Measurements from ENCODE around the gene SCO1. TPM values are rescaled to one million over a fixed set of nuclear protein-coding genes. Genes with fewer than 3 reads are reported as not detected.

The SCO1 gene
- polyA plus RNA-seq, 3 donors: 5.0 to 14.6 (median 11.6) TPM

DNA sequence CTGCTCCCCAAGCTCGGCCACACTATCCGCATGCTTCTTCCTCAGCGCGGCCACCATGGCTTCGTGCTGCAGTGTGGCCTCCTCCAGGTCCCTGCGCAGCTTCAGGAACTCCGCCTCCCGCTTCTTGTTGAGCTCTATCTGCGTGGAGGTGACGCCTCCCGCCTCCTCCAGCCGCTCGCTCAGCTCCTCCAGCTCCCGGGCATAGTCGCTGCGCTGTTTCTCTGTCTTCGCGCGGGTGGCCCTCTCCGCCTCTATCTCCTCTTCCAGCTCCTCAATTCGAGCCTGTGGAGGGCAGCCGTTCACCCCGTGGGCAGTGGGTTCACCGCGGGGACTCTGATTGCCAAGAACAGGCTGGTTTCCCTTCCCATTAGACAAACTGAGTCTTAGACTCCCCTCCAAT lies 59.2 kb downstream of the SCO1 start:
- no peaks in the 10 kb centered on the region for H3K27me3 Mint-ChIP-seq (ENCODE audit: low read depth in 3 of 3)
- whole genome bisulfite sequencing (ENCODE audit: insufficient coverage): 95% methylated on average over 21 of the region's 25 CpGs
- Histone ChIP-seq H2AFZ (ENCODE audit: insufficient read depth, low read depth, low read length, poor library complexity, severe bottlenecking) (no peak overlapping the region), H3K27me3 (ENCODE audit: control insufficient read depth in 2 of 2, insufficient read depth in 2 of 2, low read length in 2 of 2) (no peaks in the 10 kb centered on the region), H3K9ac (ENCODE audit: insufficient read depth, low read length, poor library complexity, severe bottlenecking) (no peak overlapping the region), H3K4me3 (replicated peaks in 1 of 3; ENCODE audit: low read depth in 2 of 3, low read length in 3 of 3) (no peak overlapping the region), H3K4me2 (replicated peaks; ENCODE audit: extremely low read depth, low read length, poor library complexity, severe bottlenecking) (no peak overlapping the region), H3K36me3 (replicated peaks in 1 of 2; ENCODE audit: control insufficient read depth in 1 of 2, insufficient read depth in 2 of 2, low read length in 2 of 2) (peaks cover 3 to 22% of the 10 kb centered on the region in 2 donors), H3K9me3 (replicated peaks in 1 of 2; ENCODE audit: control insufficient read depth in 1 of 2, insufficient read depth in 1 of 2, low read length in 2 of 2) (no peaks in the 10 kb centered on the region), H3K79me2 (ENCODE audit: insufficient read depth, low read length) (no peaks in the 10 kb centered on the region), H3K4me1 (ENCODE audit: control insufficient read depth in 1 of 2, insufficient read depth in 2 of 2, low read length in 2 of 2) (no peaks in the 10 kb centered on the region), H4K20me1 (ENCODE audit: insufficient read depth, low read length) (no peaks in the 10 kb centered on the region), H3K27ac (ENCODE audit: low read depth in 1 of 2, low read length in 2 of 2) (no peak overlapping the region)
- TF ChIP-seq, protein P1, sequence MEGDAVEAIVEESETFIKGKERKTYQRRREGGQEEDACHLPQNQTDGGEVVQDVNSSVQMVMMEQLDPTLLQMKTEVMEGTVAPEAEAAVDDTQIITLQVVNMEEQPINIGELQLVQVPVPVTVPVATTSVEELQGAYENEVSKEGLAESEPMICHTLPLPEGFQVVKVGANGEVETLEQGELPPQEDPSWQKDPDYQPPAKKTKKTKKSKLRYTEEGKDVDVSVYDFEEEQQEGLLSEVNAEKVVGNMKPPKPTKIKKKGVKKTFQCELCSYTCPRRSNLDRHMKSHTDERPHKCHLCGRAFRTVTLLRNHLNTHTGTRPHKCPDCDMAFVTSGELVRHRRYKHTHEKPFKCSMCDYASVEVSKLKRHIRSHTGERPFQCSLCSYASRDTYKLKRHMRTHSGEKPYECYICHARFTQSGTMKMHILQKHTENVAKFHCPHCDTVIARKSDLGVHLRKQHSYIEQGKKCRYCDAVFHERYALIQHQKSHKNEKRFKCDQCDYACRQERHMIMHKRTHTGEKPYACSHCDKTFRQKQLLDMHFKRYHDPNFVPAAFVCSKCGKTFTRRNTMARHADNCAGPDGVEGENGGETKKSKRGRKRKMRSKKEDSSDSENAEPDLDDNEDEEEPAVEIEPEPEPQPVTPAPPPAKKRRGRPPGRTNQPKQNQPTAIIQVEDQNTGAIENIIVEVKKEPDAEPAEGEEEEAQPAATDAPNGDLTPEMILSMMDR (IDR thresholded peaks at IDR 0.05): no peak
- peaks cover 29 to 35% of the 10 kb centered on the region in 2 donors for H3K36me3 Mint-ChIP-seq
- H3K4me1 Mint-ChIP-seq: no peaks in the 10 kb centered on the region
- H3K27ac Mint-ChIP-seq: peak overlapping the region in 2 of 7 donors; percentile 32 to 43
- no peaks in the 10 kb centered on the region for H3K9me3 Mint-ChIP-seq
- intact Hi-C loops (cut with micrococcal nuclease): no loop called here
- no peak overlapping the region for H3K4me3 Mint-ChIP-seq
- no peak for DNase-seq

DNA sequence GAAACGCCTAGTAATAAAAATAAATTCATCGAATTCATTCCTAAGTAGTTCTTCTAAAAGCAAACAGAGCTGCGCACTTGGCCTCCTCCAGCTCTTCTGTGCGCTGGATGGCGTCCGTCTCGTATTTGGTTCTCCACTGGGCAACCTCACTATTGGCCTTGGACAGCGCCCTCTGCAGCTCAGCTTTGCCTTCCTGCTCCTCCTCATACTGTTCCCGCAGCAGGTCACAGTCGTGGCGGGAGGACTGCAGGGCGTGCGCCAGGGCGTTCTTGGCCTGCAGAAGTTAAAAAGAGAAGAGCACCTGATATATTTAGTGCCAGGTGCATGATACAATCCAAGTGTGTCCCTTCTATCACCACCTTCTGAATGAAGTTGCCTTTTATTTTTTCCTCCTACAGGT lies 62.0 kb downstream of the SCO1 start:
- Histone ChIP-seq H3K27ac (ENCODE audit: low read depth in 1 of 2, low read length in 2 of 2) (no peak overlapping the region), H3K79me2 (ENCODE audit: insufficient read depth, low read length) (no peaks in the 10 kb centered on the region), H3K4me1 (ENCODE audit: control insufficient read depth in 1 of 2, insufficient read depth in 2 of 2, low read length in 2 of 2) (no peaks in the 10 kb centered on the region), H3K9ac (ENCODE audit: insufficient read depth, low read length, poor library complexity, severe bottlenecking) (no peak overlapping the region), H3K4me2 (replicated peaks; ENCODE audit: extremely low read depth, low read length, poor library complexity, severe bottlenecking) (no peak overlapping the region), H4K20me1 (ENCODE audit: insufficient read depth, low read length) (no peaks in the 10 kb centered on the region), H2AFZ (ENCODE audit: insufficient read depth, low read depth, low read length, poor library complexity, severe bottlenecking) (no peak overlapping the region), H3K27me3 (ENCODE audit: control insufficient read depth in 2 of 2, insufficient read depth in 2 of 2, low read length in 2 of 2) (no peaks in the 10 kb centered on the region), H3K4me3 (replicated peaks in 1 of 3; ENCODE audit: low read depth in 2 of 3, low read length in 3 of 3) (no peak overlapping the region), H3K36me3 (replicated peaks in 1 of 2; ENCODE audit: control insufficient read depth in 1 of 2, insufficient read depth in 2 of 2, low read length in 2 of 2) (peaks cover 3 to 10% of the 10 kb centered on the region in 2 donors), H3K9me3 (replicated peaks in 1 of 2; ENCODE audit: control insufficient read depth in 1 of 2, insufficient read depth in 1 of 2, low read length in 2 of 2) (no peaks in the 10 kb centered on the region)
- Mint-ChIP-seq H3K4me1 (no peaks in the 10 kb centered on the region), H3K27ac (no peak overlapping the region), H3K36me3 (peaks cover 25 to 30% of the 10 kb centered on the region in 2 donors), H3K27me3 (ENCODE audit: low read depth in 3 of 3) (peaks cover 0 to 3% (median 0%) of the 10 kb centered on the region in 3 donors), H3K9me3 (no peaks in the 10 kb centered on the region), H3K4me3 (no peak overlapping the region)
- DNase-seq: no peak
- TF ChIP-seq, protein P1 (IDR thresholded peaks at IDR 0.05): no peak
- intact Hi-C loops (cut with micrococcal nuclease): no loop called here
- WGBS (ENCODE audit: insufficient coverage): 96% methylated on average over 8 of the region's 14 CpGs
